ENCODE data around the gene KIDINS220. TPM values are rescaled to one million over a fixed set of nuclear protein-coding genes. Genes with fewer than 3 reads are reported as not detected.

KIDINS220 gene
- total RNA-seq, 1 experiment from 2014 or later = 50.8 TPM

DNA sequence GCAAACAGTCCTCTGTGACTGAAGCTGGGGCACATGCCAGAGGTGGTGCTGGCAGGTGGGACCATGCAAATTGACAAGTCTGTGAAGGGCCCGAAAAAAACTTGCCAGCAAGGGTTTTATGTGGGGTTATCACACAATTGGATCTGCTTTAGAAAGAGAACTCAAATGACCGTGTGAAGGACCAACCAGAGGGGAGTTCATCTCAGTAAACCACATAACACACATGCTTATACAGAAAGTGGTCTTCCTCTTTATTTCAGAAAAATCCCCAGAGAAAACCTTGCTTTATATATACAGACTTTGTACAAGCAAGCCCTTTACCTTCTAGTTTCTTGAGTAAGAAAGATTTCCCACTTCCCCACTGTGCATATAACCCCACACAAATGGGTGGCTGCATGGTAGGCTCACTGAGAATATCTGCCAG lies 46.7 kb downstream of the KIDINS220 start:
- Histone ChIP-seq H3K4me3 (no peak overlapping the region), H3K27ac (no peak overlapping the region), H3K9me3 (replicated peaks) (no peaks in the 10 kb centered on the region), H3K27me3 (replicated peaks) (no peaks in the 10 kb centered on the region), H3K4me1 (replicated peaks) (no peaks in the 10 kb centered on the region), H3K36me3 (peaks cover 68% of the 10 kb centered on the region)
- no peak for DNase-seq (ENCODE audit: low read depth in 1 of 2, low spot score in 2 of 2)

DNA sequence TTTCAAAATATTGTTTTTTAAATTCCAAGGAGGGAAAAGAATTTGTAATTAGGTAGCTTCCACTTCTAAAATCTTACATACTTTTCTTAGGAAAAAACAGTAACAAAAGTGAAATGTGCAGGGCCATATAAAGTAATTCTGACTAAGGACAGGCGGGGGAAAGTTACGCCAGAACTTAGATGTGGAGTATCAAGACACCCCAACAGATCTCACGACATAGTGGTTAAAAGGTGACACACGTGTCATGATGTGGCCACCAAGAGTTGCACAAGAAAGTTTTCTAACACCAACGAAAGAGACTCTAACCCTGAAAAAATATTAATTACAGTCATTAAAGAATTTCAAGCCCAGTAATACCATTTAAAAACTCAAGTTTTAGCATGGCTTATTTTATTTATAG lies 51.0 kb downstream of the KIDINS220 start:
- Histone ChIP-seq H3K4me3 (no peak overlapping the region), H3K27me3 (replicated peaks) (no peaks in the 10 kb centered on the region), H3K27ac (no peak overlapping the region), H3K4me1 (replicated peaks) (no peaks in the 10 kb centered on the region), H3K9me3 (replicated peaks) (no peaks in the 10 kb centered on the region), H3K36me3 (peaks cover 52% of the 10 kb centered on the region)
- DNase-seq (ENCODE audit: low read depth in 1 of 2, low spot score in 2 of 2) = no peak

DNA sequence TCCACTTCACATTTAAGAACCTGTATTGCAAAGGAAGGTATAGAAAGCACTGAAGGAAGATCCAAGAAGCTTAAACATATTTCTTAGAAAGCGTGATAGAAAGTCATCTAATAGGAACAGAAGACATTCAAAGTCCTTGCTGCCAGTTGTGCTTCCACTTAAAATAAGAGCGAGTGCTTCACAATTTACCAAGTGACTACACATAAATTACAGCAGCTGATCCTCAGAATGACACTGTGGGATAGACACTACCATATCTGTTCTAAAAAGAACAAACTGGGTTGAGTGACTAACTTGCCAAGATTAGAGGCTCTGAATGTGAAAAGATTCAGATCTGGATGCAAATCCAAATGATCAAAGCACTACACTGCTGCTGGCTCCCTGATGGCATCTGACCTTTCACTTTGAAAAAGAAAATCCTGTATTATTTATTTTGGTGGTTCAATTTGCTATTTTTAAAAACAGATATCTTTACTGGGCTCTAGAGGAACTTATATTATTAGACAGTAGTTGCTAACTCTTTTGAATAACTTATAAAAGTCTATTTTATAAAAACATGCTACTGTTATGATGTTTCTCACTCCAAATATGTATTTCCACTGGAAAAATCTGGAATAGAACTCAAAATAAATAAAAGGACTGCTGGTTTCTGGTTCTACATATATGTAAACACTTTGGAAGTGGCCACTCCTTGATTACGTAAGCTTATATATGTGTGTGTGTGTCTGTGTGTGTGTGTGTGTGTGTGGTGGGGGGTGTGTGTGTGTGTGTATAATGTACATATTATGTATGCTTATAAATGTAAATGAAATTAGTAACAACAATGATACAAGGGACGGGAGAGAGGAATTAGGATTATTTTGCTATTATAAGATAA lies 57.4 kb downstream of the KIDINS220 start:
- H3K27me3 ChIP-seq (replicated peaks) = no peaks in the 10 kb centered on the region
- no peak for DNase-seq (ENCODE audit: low read depth in 1 of 2, low spot score in 2 of 2)
- H3K4me1 ChIP-seq (replicated peaks) = no peaks in the 10 kb centered on the region
- H3K4me3 ChIP-seq = no peak overlapping the region
- H3K36me3 ChIP-seq = peaks cover 59% of the 10 kb centered on the region
- H3K27ac ChIP-seq = no peak overlapping the region
- no peaks in the 10 kb centered on the region for H3K9me3 ChIP-seq (replicated peaks)

DNA sequence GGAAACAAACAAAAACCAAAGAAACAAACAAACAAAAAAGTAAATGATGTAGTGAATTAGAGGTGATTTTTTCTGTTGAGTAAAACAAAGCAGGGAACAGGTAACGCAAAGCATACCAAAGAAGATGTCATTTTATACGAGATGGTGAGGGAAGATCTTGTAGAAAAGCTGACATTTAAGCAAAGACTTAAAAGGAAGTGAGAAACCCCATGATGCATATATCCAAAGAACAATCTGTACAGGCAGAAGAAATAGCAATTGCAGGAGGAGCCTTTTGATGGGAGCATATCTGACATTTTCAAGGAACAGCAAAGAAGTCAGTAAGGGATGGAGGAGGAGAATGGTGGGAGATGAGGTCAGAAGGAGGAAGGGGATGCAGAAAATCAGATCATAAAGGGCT lies 63.0 kb downstream of the KIDINS220 start:
- DNase-seq (ENCODE audit: low read depth in 1 of 2, low spot score in 2 of 2) = no peak
- Histone ChIP-seq H3K4me1 (replicated peaks) (no peaks in the 10 kb centered on the region), H3K4me3 (no peak overlapping the region), H3K9me3 (replicated peaks) (no peaks in the 10 kb centered on the region), H3K36me3 (peaks cover 39% of the 10 kb centered on the region), H3K27ac (no peak overlapping the region), H3K27me3 (replicated peaks) (no peaks in the 10 kb centered on the region)

DNA sequence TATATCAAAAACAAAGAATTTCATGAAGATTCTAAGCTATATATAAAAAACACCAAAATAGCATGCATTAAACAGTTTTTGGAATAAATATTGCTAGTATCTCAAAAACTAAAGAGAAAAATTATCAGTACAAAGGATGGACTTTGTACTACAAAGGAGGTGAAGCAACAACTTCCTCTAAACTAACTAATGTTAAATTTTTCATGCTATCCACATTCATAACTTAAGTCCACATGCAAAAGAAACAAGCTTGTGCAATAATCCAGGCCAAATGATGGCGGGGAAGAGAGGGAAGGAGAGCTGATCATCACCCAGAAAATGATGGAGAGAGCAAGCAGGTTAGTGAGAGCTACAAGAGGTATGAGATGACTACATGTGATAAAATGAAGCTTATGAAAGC lies 70.1 kb downstream of the KIDINS220 start:
- DNase-seq (ENCODE audit: low read depth in 1 of 2, low spot score in 2 of 2) = no peak
- H3K4me1 ChIP-seq (replicated peaks) = no peaks in the 10 kb centered on the region
- no peak overlapping the region for H3K4me3 ChIP-seq
- H3K9me3 ChIP-seq (replicated peaks) = no peaks in the 10 kb centered on the region
- no peaks in the 10 kb centered on the region for H3K27me3 ChIP-seq (replicated peaks)
- H3K36me3 ChIP-seq = peaks cover 4% of the 10 kb centered on the region; the same call in 1 of the 2 replicates
- H3K27ac ChIP-seq = no peak overlapping the region

DNA sequence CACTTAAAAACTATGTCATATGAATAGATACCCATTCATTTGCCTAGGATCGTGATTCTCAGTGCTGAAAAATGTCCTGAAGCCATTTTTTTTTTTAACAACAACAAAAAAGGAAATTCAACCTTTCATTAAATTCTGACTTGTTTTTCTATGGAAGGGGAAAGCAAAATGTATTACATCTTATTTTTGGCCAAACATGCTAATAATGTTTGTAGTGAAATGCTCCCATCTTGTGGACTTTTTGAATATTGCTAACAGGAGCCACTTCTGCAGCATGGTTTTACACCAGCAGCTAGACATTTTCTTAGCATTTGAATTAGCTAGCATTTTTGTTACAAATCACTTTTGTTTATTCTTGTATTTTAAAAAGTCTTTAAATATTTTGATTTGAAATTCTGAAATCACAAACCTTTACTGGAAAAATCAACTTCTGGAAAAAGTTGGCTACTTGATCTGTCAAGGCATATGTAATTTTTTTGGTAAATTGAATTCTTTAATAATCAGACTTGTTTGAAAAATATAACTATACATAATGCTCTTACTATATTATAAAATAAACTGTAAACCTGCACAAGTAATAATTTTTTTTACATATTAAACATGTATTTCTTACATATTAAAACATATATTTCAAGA lies 75.8 kb downstream of the KIDINS220 start:
- Histone ChIP-seq H3K9me3 (replicated peaks) (no peaks in the 10 kb centered on the region), H3K36me3 (peaks cover 15% of the 10 kb centered on the region), H3K27ac (no peak overlapping the region), H3K4me3 (no peak overlapping the region), H3K27me3 (replicated peaks) (no peaks in the 10 kb centered on the region), H3K4me1 (replicated peaks) (no peaks in the 10 kb centered on the region)
- DNase-seq (ENCODE audit: low read depth in 1 of 2, low spot score in 2 of 2) = peak in 1 of 2 experiments; percentile 26

DNA sequence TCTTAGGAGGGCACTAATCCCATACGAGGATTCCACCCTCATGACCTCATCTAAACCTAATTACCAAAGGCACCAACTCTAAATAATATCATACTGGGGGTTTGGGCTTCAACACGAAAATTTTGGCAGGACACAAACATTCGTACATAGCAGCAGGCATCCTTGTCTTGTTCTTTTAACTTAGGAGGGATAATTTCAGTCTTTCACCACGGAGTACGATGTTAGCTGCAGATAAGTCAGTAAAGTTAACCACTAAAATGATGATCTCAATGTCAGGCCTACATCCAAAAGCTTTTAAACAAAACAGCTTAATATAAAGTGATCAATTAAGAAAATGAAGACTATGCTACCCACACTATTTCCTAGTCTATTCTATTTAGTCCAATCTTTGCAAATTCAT lies 80.7 kb downstream of the KIDINS220 start:
- no peak for DNase-seq (ENCODE audit: low read depth in 1 of 2, low spot score in 2 of 2)
- no peaks in the 10 kb centered on the region for H3K4me1 ChIP-seq (replicated peaks)
- H3K9me3 ChIP-seq (replicated peaks) = no peaks in the 10 kb centered on the region
- no peak overlapping the region for H3K27ac ChIP-seq
- no peaks in the 10 kb centered on the region for H3K27me3 ChIP-seq (replicated peaks)
- peaks cover 31% of the 10 kb centered on the region for H3K36me3 ChIP-seq
- no peak overlapping the region for H3K4me3 ChIP-seq

DNA sequence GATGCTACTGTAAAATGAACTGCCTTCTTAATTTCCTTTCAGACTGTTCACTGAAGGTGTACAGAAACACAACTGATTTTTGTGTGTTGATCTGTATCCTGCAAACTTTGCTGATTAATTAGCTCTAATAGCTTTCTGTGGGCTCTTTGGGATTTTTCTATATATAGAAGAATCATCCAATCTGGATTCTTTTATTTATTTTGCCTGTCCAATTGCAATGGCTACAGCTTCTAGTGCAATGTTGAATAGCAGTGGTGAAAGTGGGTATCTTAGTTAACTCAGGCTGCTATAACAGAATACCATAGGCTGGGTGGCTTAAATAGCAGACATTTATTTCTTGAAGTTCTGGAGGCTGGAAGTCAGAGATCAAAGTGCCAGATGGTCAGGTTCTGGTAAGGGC lies 81.2 kb downstream of the KIDINS220 start:
- Histone ChIP-seq H3K4me1 (replicated peaks) (no peaks in the 10 kb centered on the region), H3K9me3 (replicated peaks) (no peaks in the 10 kb centered on the region), H3K27me3 (replicated peaks) (no peaks in the 10 kb centered on the region), H3K4me3 (no peak overlapping the region), H3K36me3 (peaks cover 31% of the 10 kb centered on the region), H3K27ac (no peak overlapping the region)
- DNase-seq (ENCODE audit: low read depth in 1 of 2, low spot score in 2 of 2) = no peak

DNA sequence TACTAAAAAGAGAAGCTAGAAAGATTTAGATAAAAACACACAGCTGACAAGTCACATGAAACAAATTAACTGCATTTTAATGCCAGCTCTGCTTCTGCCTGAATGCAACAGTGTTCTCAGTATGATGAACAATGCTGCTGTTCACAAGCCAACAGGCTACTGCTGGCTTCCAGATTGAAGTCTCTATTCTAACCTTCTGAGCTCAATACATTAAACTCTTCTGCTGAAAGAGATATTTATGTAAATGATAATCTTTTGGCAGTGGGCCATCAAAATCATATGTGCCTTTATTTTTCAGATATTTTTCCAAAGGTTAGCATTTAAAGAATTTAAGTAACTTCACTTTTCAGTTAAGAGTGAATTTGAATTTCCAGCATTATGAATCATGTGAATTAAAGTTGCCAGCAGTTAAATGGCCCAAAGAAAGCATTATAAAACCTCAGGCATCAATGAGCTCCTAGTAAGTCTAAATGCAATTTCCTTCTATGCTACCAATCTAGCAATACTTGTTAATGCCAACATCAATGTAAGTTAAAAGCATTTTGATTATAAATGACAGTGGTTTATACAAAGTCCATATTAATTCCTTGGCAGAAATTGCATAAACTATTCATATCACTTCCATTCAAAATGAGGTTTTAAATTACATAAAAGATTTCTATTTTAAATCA lies 83.2 kb downstream of the KIDINS220 start:
- peaks cover 29% of the 10 kb centered on the region for H3K36me3 ChIP-seq
- H3K4me3 ChIP-seq = no peak overlapping the region
- H3K4me1 ChIP-seq (replicated peaks) = no peaks in the 10 kb centered on the region
- H3K27me3 ChIP-seq (replicated peaks) = no peaks in the 10 kb centered on the region
- no peak overlapping the region for H3K27ac ChIP-seq
- no peaks in the 10 kb centered on the region for H3K9me3 ChIP-seq (replicated peaks)
- no peak for DNase-seq (ENCODE audit: low read depth in 1 of 2, low spot score in 2 of 2)

DNA sequence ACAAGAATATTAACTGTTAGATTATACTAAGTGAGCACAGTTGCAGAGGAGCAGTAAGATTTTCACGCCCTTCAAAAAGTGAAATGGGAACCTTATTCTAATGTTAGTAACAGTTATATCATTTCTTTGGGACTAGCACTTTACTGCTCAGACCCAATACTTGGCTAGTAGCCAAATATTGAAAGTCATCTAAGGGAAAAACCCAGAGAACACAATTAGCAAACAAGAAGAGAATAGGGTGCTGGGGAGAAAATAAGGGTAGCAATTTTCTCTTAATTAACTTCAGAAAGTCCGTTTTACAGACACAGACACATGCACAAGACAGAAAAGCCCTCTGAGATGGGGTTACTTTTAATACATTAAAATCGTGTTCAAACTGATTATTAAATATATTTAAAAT lies 83.8 kb downstream of the KIDINS220 start:
- Histone ChIP-seq H3K27me3 (replicated peaks) (no peaks in the 10 kb centered on the region), H3K4me3 (no peak overlapping the region), H3K4me1 (replicated peaks) (no peaks in the 10 kb centered on the region), H3K36me3 (peaks cover 26% of the 10 kb centered on the region), H3K27ac (no peak overlapping the region), H3K9me3 (replicated peaks) (no peaks in the 10 kb centered on the region)
- no peak for DNase-seq (ENCODE audit: low read depth in 1 of 2, low spot score in 2 of 2)

DNA sequence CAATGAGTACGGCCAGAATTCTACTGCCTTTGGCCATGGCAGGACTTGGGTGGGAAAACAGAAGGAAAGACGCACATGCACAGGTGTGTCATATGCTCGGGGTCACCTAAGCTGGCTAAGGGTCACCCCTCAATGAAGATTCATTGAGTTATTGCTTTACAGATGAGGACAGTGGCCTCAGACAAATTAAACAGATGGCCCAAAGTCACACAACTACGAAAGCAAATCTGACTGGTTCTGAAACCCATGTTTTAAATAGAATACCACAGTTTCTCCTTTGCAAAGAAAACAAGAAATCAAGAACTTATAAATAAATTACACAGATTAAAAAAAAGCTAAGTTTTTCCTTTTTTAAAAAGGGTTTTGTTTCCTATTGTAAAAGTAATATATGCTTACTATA lies 85.0 kb downstream of the KIDINS220 start:
- H3K36me3 ChIP-seq = peaks cover 23% of the 10 kb centered on the region
- DNase-seq (ENCODE audit: low read depth in 1 of 2, low spot score in 2 of 2) = no peak
- H3K27me3 ChIP-seq (replicated peaks) = no peaks in the 10 kb centered on the region
- no peaks in the 10 kb centered on the region for H3K4me1 ChIP-seq (replicated peaks)
- H3K27ac ChIP-seq = no peak overlapping the region
- no peak overlapping the region for H3K4me3 ChIP-seq
- no peaks in the 10 kb centered on the region for H3K9me3 ChIP-seq (replicated peaks)

DNA sequence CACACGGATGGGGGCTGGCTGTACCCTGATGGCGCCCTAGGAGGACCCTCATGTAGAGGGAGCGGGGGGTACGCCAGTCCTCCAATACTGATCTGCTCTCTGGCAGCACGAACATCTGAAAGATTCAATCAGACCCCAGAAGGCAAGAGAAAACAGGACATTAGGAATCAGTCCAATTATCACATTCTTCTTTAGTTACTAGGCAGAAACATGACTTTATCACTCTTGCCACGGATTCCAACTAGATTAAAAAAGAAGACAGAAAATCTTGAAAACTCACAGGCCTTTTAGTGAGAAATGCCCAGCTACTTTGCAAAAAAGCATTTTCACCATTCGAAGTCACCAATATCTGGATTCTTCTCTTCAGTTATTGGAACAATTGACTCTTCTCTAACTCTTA lies 87.2 kb downstream of the KIDINS220 start:
- Histone ChIP-seq H3K9me3 (replicated peaks) (no peaks in the 10 kb centered on the region), H3K27me3 (replicated peaks) (no peaks in the 10 kb centered on the region), H3K27ac (no peak overlapping the region), H3K4me1 (replicated peaks) (no peaks in the 10 kb centered on the region), H3K4me3 (no peak overlapping the region), H3K36me3 (peaks cover 4% of the 10 kb centered on the region; the same call in 1 of the 2 replicates)
- no peak for DNase-seq (ENCODE audit: low read depth in 1 of 2, low spot score in 2 of 2)

DNA sequence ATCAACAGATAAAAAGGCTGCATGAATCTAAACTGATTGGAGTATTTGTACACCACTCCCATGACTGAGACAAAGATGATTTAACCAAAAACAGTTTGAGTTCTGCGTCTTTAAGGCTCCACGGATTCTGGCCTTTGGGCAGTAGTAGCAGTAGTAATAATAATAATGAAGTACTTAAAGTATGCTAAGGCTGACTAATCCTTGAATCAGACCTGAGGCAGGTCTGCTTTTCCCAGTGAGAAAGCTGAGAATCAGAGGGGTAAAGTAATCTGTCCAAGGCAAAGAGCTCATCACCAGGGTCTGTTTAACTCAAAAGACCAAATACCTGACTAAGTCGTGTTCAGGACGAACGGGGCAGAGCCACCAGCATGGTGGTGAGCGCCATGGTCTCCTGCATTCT lies 94.2 kb downstream of the KIDINS220 start:
- Histone ChIP-seq H3K27me3 (replicated peaks) (no peaks in the 10 kb centered on the region; the same call in 1 of the 2 replicates), H3K27ac (no peak overlapping the region), H3K36me3 (peaks cover 11% of the 10 kb centered on the region; the same call in 1 of the 2 replicates), H3K4me3 (no peak overlapping the region), H3K4me1 (replicated peaks) (no peaks in the 10 kb centered on the region), H3K9me3 (replicated peaks) (no peaks in the 10 kb centered on the region)
- no peak for DNase-seq (ENCODE audit: low read depth in 1 of 2, low spot score in 2 of 2)

DNA sequence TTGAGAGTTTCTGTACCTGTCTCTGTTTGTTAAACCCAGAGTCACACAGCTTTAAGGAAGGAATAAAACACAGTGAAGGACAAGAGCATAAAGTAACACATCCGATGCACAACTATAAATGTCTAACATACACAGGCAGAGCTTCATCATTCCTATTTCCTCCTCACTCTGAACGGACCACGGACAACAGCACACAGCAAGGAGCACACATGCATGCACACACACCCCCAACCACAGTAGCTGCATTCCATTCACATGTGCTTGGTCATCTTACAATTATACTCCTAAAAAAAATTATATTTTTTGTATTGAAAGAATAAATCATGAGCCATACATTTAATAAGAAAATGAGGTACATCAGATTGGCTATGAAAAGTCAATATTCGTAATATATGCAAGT lies 97.3 kb downstream of the KIDINS220 start:
- no peak overlapping the region for H3K4me3 ChIP-seq
- no peak overlapping the region for H3K27ac ChIP-seq
- DNase-seq (ENCODE audit: low read depth in 1 of 2, low spot score in 2 of 2) = no peak
- no peaks in the 10 kb centered on the region for H3K4me1 ChIP-seq (replicated peaks)
- peaks cover 22% of the 10 kb centered on the region for H3K36me3 ChIP-seq
- no peaks in the 10 kb centered on the region for H3K9me3 ChIP-seq (replicated peaks)
- H3K27me3 ChIP-seq (replicated peaks) = no peaks in the 10 kb centered on the region; the same call in 1 of the 2 replicates
